ENCODE results near the gene TAF3. TPM values are rescaled to one million over a fixed set of nuclear protein-coding genes. Genes with fewer than 3 reads are reported as not detected.

Gene TAF3
- total RNA-seq, 1 donor, result 3.9 TPM

- TF ChIP-seq, protein P1, sequence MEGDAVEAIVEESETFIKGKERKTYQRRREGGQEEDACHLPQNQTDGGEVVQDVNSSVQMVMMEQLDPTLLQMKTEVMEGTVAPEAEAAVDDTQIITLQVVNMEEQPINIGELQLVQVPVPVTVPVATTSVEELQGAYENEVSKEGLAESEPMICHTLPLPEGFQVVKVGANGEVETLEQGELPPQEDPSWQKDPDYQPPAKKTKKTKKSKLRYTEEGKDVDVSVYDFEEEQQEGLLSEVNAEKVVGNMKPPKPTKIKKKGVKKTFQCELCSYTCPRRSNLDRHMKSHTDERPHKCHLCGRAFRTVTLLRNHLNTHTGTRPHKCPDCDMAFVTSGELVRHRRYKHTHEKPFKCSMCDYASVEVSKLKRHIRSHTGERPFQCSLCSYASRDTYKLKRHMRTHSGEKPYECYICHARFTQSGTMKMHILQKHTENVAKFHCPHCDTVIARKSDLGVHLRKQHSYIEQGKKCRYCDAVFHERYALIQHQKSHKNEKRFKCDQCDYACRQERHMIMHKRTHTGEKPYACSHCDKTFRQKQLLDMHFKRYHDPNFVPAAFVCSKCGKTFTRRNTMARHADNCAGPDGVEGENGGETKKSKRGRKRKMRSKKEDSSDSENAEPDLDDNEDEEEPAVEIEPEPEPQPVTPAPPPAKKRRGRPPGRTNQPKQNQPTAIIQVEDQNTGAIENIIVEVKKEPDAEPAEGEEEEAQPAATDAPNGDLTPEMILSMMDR (IDR thresholded peaks at IDR 0.05; ENCODE audit: insufficient read depth, low read length), result no peak
- DNase-seq (ENCODE audit: low read depth), result no peak
- H3K4me3 ChIP-seq (ENCODE audit: low read depth, low read length), result no peak overlapping the region
Measured at GRCh38 chr10:7941576-7941975, 123.3 kb downstream of the TAF3 start.

GRCh38 chr10:7942316-7942715 is 124.0 kb downstream of the TAF3 start:
- DNase-seq (ENCODE audit: low read depth), result no peak
- TF ChIP-seq, protein P1 (IDR thresholded peaks at IDR 0.05; ENCODE audit: insufficient read depth, low read length), result no peak
- H3K4me3 ChIP-seq (ENCODE audit: low read depth, low read length), result no peak overlapping the region

DNA sequence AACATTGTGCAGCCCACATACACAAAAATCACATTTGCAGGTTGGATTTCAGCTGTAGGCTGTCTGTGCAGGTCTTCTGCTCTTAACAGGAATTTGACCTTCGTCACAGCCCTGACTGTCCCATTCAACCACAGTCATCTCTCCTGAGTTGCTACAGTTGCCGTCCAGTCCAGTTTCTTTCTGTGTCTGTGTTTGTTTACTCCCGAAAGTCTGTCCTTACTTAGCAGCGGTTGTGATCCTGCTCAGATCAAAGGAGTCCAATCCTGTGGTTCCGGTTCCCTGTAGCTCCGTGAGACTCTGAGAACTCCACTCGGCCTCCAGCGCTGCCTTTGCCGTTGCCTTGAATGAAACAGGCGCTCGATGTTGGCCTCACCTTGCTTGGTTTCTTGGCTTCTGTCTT is 124.6 kb downstream of the TAF3 start:
- no peak for DNase-seq (ENCODE audit: low read depth)
- TF ChIP-seq, protein P1 (IDR thresholded peaks at IDR 0.05; ENCODE audit: insufficient read depth, low read length), result no peak

DNA sequence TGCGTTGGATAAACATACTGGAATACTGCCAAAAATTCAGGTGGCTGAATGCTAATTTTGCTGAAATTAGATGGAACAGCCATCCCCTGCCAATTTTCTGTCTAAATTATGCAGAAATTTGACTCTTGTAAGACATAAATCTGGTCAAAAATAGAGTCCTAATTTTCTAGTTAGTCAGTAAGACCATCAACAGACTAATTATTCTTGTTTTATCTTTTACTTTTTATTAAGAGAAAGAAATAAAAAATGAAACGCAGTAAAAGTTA is 125.8 kb downstream of the TAF3 start:
- no peak for DNase-seq (ENCODE audit: low read depth)
- TF ChIP-seq, protein P1 (IDR thresholded peaks at IDR 0.05; ENCODE audit: insufficient read depth, low read length), result no peak
- no peak overlapping the region for H3K4me3 ChIP-seq (ENCODE audit: low read depth, low read length)

More for the DNA sequence above, 124.6 kb downstream of the TAF3 start:
- H3K4me3 ChIP-seq (ENCODE audit: low read depth, low read length), result no peak overlapping the region

- TF ChIP-seq, protein P1 (IDR thresholded peaks at IDR 0.05; ENCODE audit: insufficient read depth, low read length), result no peak
- no peak for DNase-seq (ENCODE audit: low read depth)
Measured at GRCh38 chr10:7944537-7944936, 126.2 kb downstream of the TAF3 start.

GRCh38 chr10:7945034-7945433 is 126.7 kb downstream of the TAF3 start:
- TF ChIP-seq, protein P1 (IDR thresholded peaks at IDR 0.05; ENCODE audit: insufficient read depth, low read length), result no peak
- no peak overlapping the region for H3K4me3 ChIP-seq (ENCODE audit: low read depth, low read length)
- DNase-seq (ENCODE audit: low read depth), result no peak

More at GRCh38 chr10:7944537-7944936, 126.2 kb downstream of the TAF3 start:
- no peak overlapping the region for H3K4me3 ChIP-seq (ENCODE audit: low read depth, low read length)

DNA sequence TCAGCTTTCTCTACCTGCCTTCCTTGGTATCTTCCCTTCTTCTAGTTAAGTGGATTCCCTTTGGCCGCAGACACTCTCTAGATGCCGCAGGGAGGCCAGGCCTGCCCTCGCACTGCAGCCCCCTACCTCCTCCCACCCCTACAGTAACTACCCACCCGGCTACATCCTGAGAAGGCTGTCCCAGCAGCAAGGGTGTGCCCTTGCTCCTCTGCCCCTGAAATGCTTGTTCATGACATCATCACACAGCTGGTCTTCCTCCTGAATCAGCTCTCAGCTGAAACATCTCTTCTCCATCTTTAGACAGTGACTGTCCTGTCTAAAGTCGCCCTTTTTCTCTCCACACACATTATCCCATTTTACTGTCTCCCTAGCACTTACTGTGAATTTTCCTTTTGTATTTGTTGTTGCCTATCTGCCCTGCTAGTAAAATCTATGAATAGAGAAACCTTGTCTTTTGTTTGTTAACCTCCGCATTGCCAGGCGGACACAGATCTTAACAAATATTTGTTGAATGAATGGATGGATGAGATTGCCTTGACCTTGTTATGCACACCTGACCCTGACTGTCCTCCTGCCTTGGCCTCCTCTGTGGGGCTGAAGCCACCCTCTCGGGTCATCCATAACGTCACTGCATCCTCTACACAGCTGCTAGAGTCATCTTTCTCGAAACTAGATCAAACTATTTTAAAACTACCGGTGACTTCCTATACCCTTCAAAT is 127.3 kb downstream of the TAF3 start:
- no peak overlapping the region for H3K4me3 ChIP-seq (ENCODE audit: low read depth, low read length)
- TF ChIP-seq, protein P1 (IDR thresholded peaks at IDR 0.05; ENCODE audit: insufficient read depth, low read length), result no peak
- peak; percentile 16 for DNase-seq (ENCODE audit: low read depth)
